IMR-90 (cell line): ENCODE results near the gene THBS1. TPM values are rescaled to one million over a fixed set of nuclear protein-coding genes. Genes with fewer than 3 reads are reported as not detected.
A peak's percentile ranks its signal among the peaks of the same experiment; 100 is the strongest.

Experiments
- ATAC-seq: fragments of 200-7000 bp; cut with Tn5 transposase; 2 replicates; pipeline ENCODE4 v1.9.1; 2020; ENCODE audit warnings: low read depth, mild to moderate bottlenecking, moderate library complexity
- BruUV-seq: library from RNA; stranded (reverse); fragments of 400-500 nt; replicated peaks from 2 replicates; lab custom pipeline; 2021; lab: Mats Ljungman, UMichigan
- CTCF ChIA-PET: fragments of 300-600 bp; formaldehyde crosslinking; extraction: SDS; loops from one replicate; lab custom pipeline; 2021; ENCODE audit warnings: antibody characterized with exemption; lab: Yijun Ruan, JAX
- POLR2A ChIA-PET: fragments of 300-600 bp; sonication (Branson Sonifier 250); formaldehyde crosslinking; loops from one replicate; lab custom pipeline; 2022; ENCODE audit warnings: antibody characterized with exemption; ENCODE audit not compliant: unreplicated experiment; lab: Charles Lee
- DNase-seq: peaks from one replicate; pipeline ENCODE4 v3.0.0; 2013
- H2AFZ ChIP-seq: replicated peaks from 2 replicates; pipeline ENCODE3; 2013; ENCODE audit warnings: low read length, mild to moderate bottlenecking; ENCODE audit not compliant: poor library complexity
- H2AK5ac ChIP-seq: 2 replicates; pipeline ENCODE4 v1.6.1; 2013; ENCODE audit warnings: low read depth, low read length, inconsistent platforms
- H2AK9ac ChIP-seq: replicated peaks from 2 replicates; pipeline ENCODE3; 2013; ENCODE audit warnings: mild to moderate bottlenecking, low read depth, low read length, moderate library complexity; ENCODE audit not compliant: poor library complexity
- H2BK120ac ChIP-seq: 2 replicates; pipeline ENCODE4 v1.6.1; 2013; ENCODE audit warnings: low read depth, low read length, inconsistent platforms
- H2BK15ac ChIP-seq: 3 replicates; pipeline ENCODE4 v1.6.1; 2013; ENCODE audit warnings: low read depth, low read length, inconsistent platforms
- H2BK20ac ChIP-seq: 2 replicates; pipeline ENCODE4 v1.6.1; 2013; ENCODE audit warnings: low read depth, mild to moderate bottlenecking, inconsistent platforms, low read length, moderate library complexity
- H2BK5ac ChIP-seq: 2 replicates; pipeline ENCODE4 v1.6.1; 2013; ENCODE audit warnings: mild to moderate bottlenecking, low read depth, low read length, inconsistent platforms; ENCODE audit not compliant: poor library complexity, severe bottlenecking
- H3K14ac ChIP-seq: replicated peaks from 2 replicates; pipeline ENCODE4 v1.6.1; 2013; ENCODE audit warnings: low read depth, low read length, inconsistent platforms
- H3K18ac ChIP-seq: 2 replicates; pipeline ENCODE4 v1.6.1; 2013; ENCODE audit warnings: low read depth, low read length, control low read depth
- H3K23ac ChIP-seq: 2 replicates; pipeline ENCODE4 v1.6.1; 2013; ENCODE audit warnings: low read depth, low read length, inconsistent platforms
- H3K27ac ChIP-seq: 2 replicates; pipeline ENCODE4 v1.5.1; 2013; ENCODE audit warnings: mild to moderate bottlenecking, control low read depth, low read length; ENCODE audit not compliant: insufficient read depth
- H3K27me3 ChIP-seq: 2 replicates; pipeline ENCODE4 v1.6.1; 2013; ENCODE audit warnings: low read length; ENCODE audit not compliant: control insufficient read depth, insufficient read depth
- H3K36me3 ChIP-seq: 2 replicates; pipeline ENCODE4 v1.6.1; 2013; ENCODE audit warnings: low read length, mixed read lengths; ENCODE audit not compliant: control insufficient read depth, insufficient read depth
- H3K4ac ChIP-seq: 2 replicates; pipeline ENCODE4 v1.6.1; 2013; ENCODE audit warnings: low read depth, low read length, inconsistent platforms
- H3K4me1 ChIP-seq: 2 replicates; pipeline ENCODE4 v1.6.1; 2013; ENCODE audit warnings: low read length, mixed read lengths; ENCODE audit not compliant: control insufficient read depth, insufficient read depth
- H3K4me2 ChIP-seq: 2 replicates; pipeline ENCODE4 v1.6.1; 2013; ENCODE audit warnings: low read depth, mild to moderate bottlenecking, control low read depth, low read length, moderate library complexity
- H3K4me3 ChIP-seq: 2 replicates; pipeline ENCODE4 v1.5.1; 2013; ENCODE audit warnings: low read depth, mild to moderate bottlenecking, control low read depth, low read length, moderate library complexity; ENCODE audit not compliant: insufficient read depth
- H3K56ac ChIP-seq: 2 replicates; pipeline ENCODE4 v1.6.1; 2013; ENCODE audit warnings: low read length, inconsistent platforms; ENCODE audit not compliant: insufficient read depth; ENCODE audit errors: extremely low read depth
- H3K79me1 ChIP-seq, 2 experiments: 2 replicates each; pipeline ENCODE4 v1.6.1; 2013; ENCODE audit warnings: low read length in 2 of 2, inconsistent platforms in 1 of 2, low read depth in 1 of 2
- H3K9ac ChIP-seq: 2 replicates; pipeline ENCODE4 v1.6.1; 2013; ENCODE audit warnings: low read depth, low read length, control low read depth
- H3K9me1 ChIP-seq: 2 replicates; pipeline ENCODE4 v1.6.1; 2013; ENCODE audit warnings: low read length, inconsistent platforms; ENCODE audit not compliant: insufficient read depth
- H3K9me3 ChIP-seq: 2 replicates; pipeline ENCODE4 v1.6.1; 2013; ENCODE audit warnings: low read length; ENCODE audit not compliant: control insufficient read depth, insufficient read depth
- H4K20me1 ChIP-seq: 2 replicates; pipeline ENCODE4 v1.6.1; 2013; ENCODE audit warnings: low read length, inconsistent platforms; ENCODE audit not compliant: insufficient read depth
- H4K5ac ChIP-seq: 2 replicates; pipeline ENCODE4 v1.6.1; 2013; ENCODE audit warnings: mild to moderate bottlenecking, low read depth, low read length, control low read depth
- H4K8ac ChIP-seq, 2 experiments: 2 replicates each; pipeline ENCODE4 v1.6.1; 2013; ENCODE audit warnings: low read depth in 2 of 2, low read length in 2 of 2, control low read depth in 1 of 2, inconsistent platforms in 1 of 2
- H4K91ac ChIP-seq: 2 replicates; pipeline ENCODE4 v1.6.1; 2013; ENCODE audit warnings: low read depth, low read length, inconsistent platforms; ENCODE audit not compliant: insufficient read depth
- BHLHE40 ChIP-seq: fragments of 150-350 bp; IDR thresholded peaks from 2 replicates; pipeline ENCODE4 v1.6.1; 2016; ENCODE audit warnings: mild to moderate bottlenecking, low read depth, low read length
- CEBPB ChIP-seq: IDR thresholded peaks from 2 replicates; pipeline ENCODE4 v1.6.1; 2012; ENCODE audit warnings: low read depth, low read length, improper control_type of control experiment
- CHD1 ChIP-seq: IDR thresholded peaks from 2 replicates; pipeline ENCODE4 v1.6.1; 2012; ENCODE audit warnings: low read depth, low read length, improper control_type of control experiment
- CTCF ChIP-seq: conservative IDR thresholded peaks from 2 replicates; pipeline ENCODE4 v1.5.1; 2012; ENCODE audit warnings: mild to moderate bottlenecking, low read depth, low read length, improper control_type of control experiment
- FOS ChIP-seq: fragments of 150-350 bp; IDR thresholded peaks from 2 replicates; pipeline ENCODE4 v1.6.1; 2016; ENCODE audit warnings: low read depth, low read length
- MAZ ChIP-seq: IDR thresholded peaks from 2 replicates; pipeline ENCODE4 v1.6.1; 2012; ENCODE audit warnings: low read depth, mild to moderate bottlenecking, low read length, improper control_type of control experiment, moderate library complexity, borderline replicate concordance
- MXI1 ChIP-seq: IDR thresholded peaks from 2 replicates; pipeline ENCODE4 v1.6.1; 2012; ENCODE audit warnings: low read depth, mild to moderate bottlenecking, low read length, moderate library complexity, borderline replicate concordance
- NFE2L2 ChIP-seq: fragments of 150-350 bp; IDR thresholded peaks from 2 replicates; pipeline ENCODE4 v1.6.1; 2016; ENCODE audit warnings: low read depth, mild to moderate bottlenecking, low read length
- POLR2A ChIP-seq: IDR thresholded peaks from 2 replicates; pipeline ENCODE4 v1.6.1; 2012; ENCODE audit warnings: mild to moderate bottlenecking, low read depth, low read length
- RAD21 ChIP-seq: IDR thresholded peaks from 2 replicates; pipeline ENCODE4 v1.6.1; 2012; ENCODE audit warnings: low read length, improper control_type of control experiment
- RCOR1 ChIP-seq: IDR thresholded peaks from 2 replicates; pipeline ENCODE4 v1.6.1; 2012; ENCODE audit warnings: mild to moderate bottlenecking, low read length, improper control_type of control experiment; ENCODE audit not compliant: insufficient replicate concordance
- RFX5 ChIP-seq: IDR thresholded peaks from 2 replicates; pipeline ENCODE4 v1.8.0; 2012; ENCODE audit warnings: low read depth, mild to moderate bottlenecking, low read length, moderate library complexity
- WGBS, 2 experiments: methylation state at CpG; one replicate each; pipeline versions ENCODE4 v1.1.5 to v1.1.7; 2013; ENCODE audit warnings: missing lambda C conversion rate in 2 of 2; ENCODE audit not compliant: insufficient read length in 1 of 2; ENCODE audit errors: extremely low coverage in 2 of 2; 5-methylcytosine and 5-hydroxymethylcytosine counted together
- dilution Hi-C: fragments of 300-500 bp; cut with HindIII; formaldehyde crosslinking; loops from one replicate; pipeline ENCODE4 v1.14.3; 2018; ENCODE audit warnings: low sequenced_read_pairs; ENCODE audit not compliant: unreplicated experiment
- in situ Hi-C: fragments of 300-500 bp; cut with MboI; formaldehyde crosslinking; loops from 3 replicates; pipeline ENCODE4 v1.14.3; 2019; ENCODE audit warnings: low sequenced_read_pairs, inconsistent platforms, mixed read lengths
- intact Hi-C: fragments of 100-400 bp; cut with micrococcal nuclease; formaldehyde crosslinking; loops from 2 replicates; pipeline ENCODE4 v1.10.0; 2022
- polyA plus RNA-seq, 3 experiments: library from polyadenylated mRNA; depleted of rRNA; stranded (reverse); fragments of >200 nt; gene quantifications; 2 replicates each; pipeline ENCODE4 v1.2.3, GENCODE V29; 2012; ENCODE audit warnings: low replicate concordance in 1 of 3
- total RNA-seq: library from RNA; depleted of rRNA; stranded (reverse); fragments of >200 nt; gene quantifications from 2 replicates; pipeline ENCODE4 v1.2.3, GENCODE V29; 2012
- TF ChIP-seq, protein P1 (sequence below): fragments of 150-350 bp; IDR thresholded peaks from 2 replicates; pipeline ENCODE4 v1.6.1; 2017; ENCODE audit warnings: mild to moderate bottlenecking, antibody characterized with exemption, low read length, low read depth

The THBS1 gene
- total and polyA plus RNA-seq, 2 of the 4 experiments (the other 2 are of a cell fraction), result 1,562 to 4,071 TPM

- POLR2A ChIA-PET, result no interaction called here
- H3K9ac ChIP-seq, result peak overlapping the region; percentile 37; the same call in 1 of the 2 replicates
- in situ Hi-C loops, result no loop called here
Measured at GRCh38 chr15:39553947-39554693, 26.8 kb upstream of the THBS1 start.

More at GRCh38 chr15:39553947-39554693, 26.8 kb upstream of the THBS1 start:
- Histone ChIP-seq H3K79me1 (no peaks in the 10 kb centered on the region), H2AFZ (no peak overlapping the region), H3K27me3 (no peaks in the 10 kb centered on the region), H3K4me3 (no peak overlapping the region), H2BK15ac (0 out of 3 replicates have a peak overlapping the region, but pooled peaks have one; percentile 45), H2BK20ac (peak overlapping the region; percentile 57; the same call in 1 of the 2 replicates), H2AK5ac (no peak overlapping the region), H3K4ac (0 out of 2 replicates have a peak overlapping the region, but pooled peaks have one; percentile 19), H3K4me2 (no peak overlapping the region; the same call in 1 of the 2 replicates), H2BK5ac (no peak overlapping the region), H4K20me1 (no peaks in the 10 kb centered on the region), H3K9me3 (no peaks in the 10 kb centered on the region), H4K5ac (peak overlapping the region; percentile 67; the same call in 1 of the 2 replicates), H2BK120ac (peak overlapping the region; percentile 55; the same call in 1 of the 2 replicates), H3K9me1 (peaks cover 2% of the 10 kb centered on the region; the same call in 1 of the 2 replicates), H3K27ac (peak overlapping the region; percentile 98; the same call in 1 of the 2 replicates), H4K8ac (peak overlapping the region in 1 of 2 experiments; percentile 25; a peak in 1 of 4 replicates), H3K56ac (no peak overlapping the region), H3K23ac (no peak overlapping the region), H3K18ac (peak overlapping the region; percentile 93), H3K14ac (peak overlapping the region; percentile 25; the same call in 1 of the 2 replicates), H3K4me1 (peaks cover 26% of the 10 kb centered on the region), H3K36me3 (no peaks in the 10 kb centered on the region), H2AK9ac (no peak overlapping the region), H4K91ac (peak overlapping the region; percentile 15; the same call in 1 of the 2 replicates)
- intact Hi-C loops, result no loop called here
- WGBS, 2 experiments, result 20% methylated on average over 1 of the region's 2 CpGs; no CpG with 5 or more reads in 1 of the 2 experiments
- ATAC-seq, result no peak
- CTCF ChIA-PET, result no interaction called here
- no TSS peak for BruUV-seq
- no peak for DNase-seq
- TF ChIP-seq BHLHE40 (no peak), MAZ (no peak), FOS (no peak), RCOR1 (no peak), RAD21 (no peak), CEBPB (no peak), POLR2A (no peak), RFX5 (no peak), CHD1 (no peak), MXI1 (no peak), CTCF (no peak), NFE2L2 (no peak)
- TF ChIP-seq, protein P1, sequence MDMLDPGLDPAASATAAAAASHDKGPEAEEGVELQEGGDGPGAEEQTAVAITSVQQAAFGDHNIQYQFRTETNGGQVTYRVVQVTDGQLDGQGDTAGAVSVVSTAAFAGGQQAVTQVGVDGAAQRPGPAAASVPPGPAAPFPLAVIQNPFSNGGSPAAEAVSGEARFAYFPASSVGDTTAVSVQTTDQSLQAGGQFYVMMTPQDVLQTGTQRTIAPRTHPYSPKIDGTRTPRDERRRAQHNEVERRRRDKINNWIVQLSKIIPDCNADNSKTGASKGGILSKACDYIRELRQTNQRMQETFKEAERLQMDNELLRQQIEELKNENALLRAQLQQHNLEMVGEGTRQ, result no peak
- dilution Hi-C loops, result no loop called here
